Kidney epithelial cell (primary cell): ENCODE results near the gene NT5C. TPM values are rescaled to one million over a fixed set of nuclear protein-coding genes. Genes with fewer than 3 reads are reported as not detected.

ENCODE experiments used
- DNase-seq: peaks from one replicate; pipeline ENCODE4 v3.0.0-alpha.2; 2010; ENCODE audit warnings: low read depth
- H3K27me3 ChIP-seq: 2 replicates; pipeline ENCODE4 v1.6.0; 2011; ENCODE audit warnings: low read length; ENCODE audit not compliant: control insufficient read depth, insufficient read depth
- H3K36me3 ChIP-seq: 2 replicates; pipeline ENCODE4 v1.5.1; 2011; ENCODE audit warnings: low read length; ENCODE audit not compliant: control insufficient read depth, insufficient read depth
- H3K4me3 ChIP-seq: 2 replicates; pipeline ENCODE4 v1.5.1; 2011; ENCODE audit warnings: low read depth, mild to moderate bottlenecking, control low read depth, low read length
- CTCF ChIP-seq: IDR thresholded peaks from 2 replicates; pipeline ENCODE4 v1.5.1; 2011; ENCODE audit warnings: mild to moderate bottlenecking, moderate library complexity, low read length, control low read depth, inconsistent platforms; ENCODE audit not compliant: insufficient read depth, poor library complexity, severe bottlenecking
- total RNA-seq: library from RNA; depleted of rRNA; stranded (reverse); fragments of >200 nt; gene quantifications from 2 replicates; pipeline ENCODE4 v1.2.3, GENCODE V29; 2015

Gene NT5C
- total RNA-seq, 1 donor from 2014 or later = 114 TPM

GRCh38 chr17:75091855-75092327 lies 39.7 kb downstream of the NT5C start:
- Histone ChIP-seq H3K4me3 (no peak overlapping the region), H3K27me3 (no peaks in the 10 kb centered on the region), H3K36me3 (peaks cover 1% of the 10 kb centered on the region)
- DNase-seq = no peak
- no peak for TF ChIP-seq CTCF

- Histone ChIP-seq H3K4me3 (no peak overlapping the region), H3K27me3 (no peaks in the 10 kb centered on the region), H3K36me3 (peaks cover 1% of the 10 kb centered on the region)
- DNase-seq = no peak
- TF ChIP-seq CTCF = no peak
Measured at GRCh38 chr17:75090871-75091854, 40.4 kb downstream of the NT5C start.

GRCh38 chr17:75088465-75089417 lies 42.8 kb downstream of the NT5C start:
- TF ChIP-seq CTCF = no peak
- H3K27me3 ChIP-seq = no peaks in the 10 kb centered on the region
- no peaks in the 10 kb centered on the region for H3K36me3 ChIP-seq
- H3K4me3 ChIP-seq = peak overlapping the region; percentile 67
- DNase-seq = no peak

GRCh38 chr17:75087558-75088453 lies 43.7 kb downstream of the NT5C start, which contains the start of gene SLC16A5:
Gene SLC16A5 (plus strand): TSS chr17:75087954. CDS start chr17:75093637, 5,683 bp downstream.
- TF ChIP-seq CTCF = no peak
- Histone ChIP-seq H3K4me3 (peak within 1 kb of the TSS; percentile 67), H3K27me3 (no peaks in the 10 kb centered on the region), H3K36me3 (no peaks in the 10 kb centered on the region)
- DNase-seq = no peak

GRCh38 chr17:75087182-75087557 lies 44.4 kb downstream of the NT5C start:
- DNase-seq = no peak
- no peak for TF ChIP-seq CTCF
- Histone ChIP-seq H3K27me3 (no peaks in the 10 kb centered on the region), H3K36me3 (no peaks in the 10 kb centered on the region), H3K4me3 (peak overlapping the region; percentile 67)
